GM18526 (cell line): ENCODE measurements around the gene HOATZ.

Experiments used
- POLR2A ChIP-seq: IDR thresholded peaks from 3 replicates; pipeline ENCODE4 v1.6.1; 2011; ENCODE audit not compliant: insufficient read length; ENCODE audit errors: extremely low read depth

The HOATZ gene

DNA sequence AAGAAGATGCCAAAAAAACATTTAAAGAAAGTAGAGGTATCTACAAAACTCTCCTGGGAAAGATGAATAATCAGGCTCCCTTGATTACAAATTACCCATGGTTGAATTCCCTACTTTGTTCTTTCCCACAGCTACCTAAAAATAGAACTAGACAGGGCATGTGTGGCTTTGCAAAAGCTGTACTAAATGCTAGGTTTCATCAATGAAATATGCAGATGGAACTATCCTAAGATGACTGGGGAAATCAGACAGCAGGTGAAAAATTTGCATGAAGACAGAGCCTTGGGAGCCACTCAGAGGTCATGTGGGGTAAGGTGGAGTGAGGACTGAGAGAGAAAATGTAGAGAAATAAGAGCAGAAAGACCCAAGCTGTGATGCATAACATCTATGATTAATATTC is 40.7 kb downstream of the HOATZ start:
- TF ChIP-seq POLR2A: no peak

DNA sequence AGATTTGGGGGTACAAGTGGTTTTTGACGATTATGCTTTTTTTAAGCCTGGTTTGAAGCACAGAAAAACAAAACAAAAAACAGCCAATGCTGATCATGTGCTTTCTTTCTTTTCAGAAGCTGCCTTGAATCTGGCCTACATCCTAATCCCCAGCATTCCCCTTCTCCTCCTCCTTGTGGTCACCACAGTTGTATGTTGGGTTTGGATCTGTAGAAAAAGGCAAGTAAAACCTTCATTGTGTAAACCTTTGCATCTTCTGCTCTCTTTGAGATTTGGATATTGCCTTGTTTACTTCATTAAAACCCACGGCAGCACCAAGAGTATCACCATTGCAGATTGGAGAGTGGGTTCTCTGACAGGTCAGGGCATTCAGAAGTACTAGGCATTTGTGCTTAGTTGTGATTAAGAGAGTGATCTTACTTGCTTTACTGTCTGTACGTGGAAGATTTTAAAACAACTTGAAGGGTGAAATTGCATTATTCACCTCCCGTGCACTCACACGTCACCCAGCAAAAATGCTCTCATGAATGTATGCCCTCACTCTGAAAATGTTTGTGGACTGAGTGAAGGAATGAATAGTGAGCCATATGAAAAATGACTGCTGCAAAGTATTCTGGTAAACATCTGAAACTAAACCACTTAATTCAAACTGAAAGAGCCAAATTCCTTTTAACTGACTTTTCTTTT is 43.0 kb downstream of the HOATZ start:
- TF ChIP-seq POLR2A: no peak

DNA sequence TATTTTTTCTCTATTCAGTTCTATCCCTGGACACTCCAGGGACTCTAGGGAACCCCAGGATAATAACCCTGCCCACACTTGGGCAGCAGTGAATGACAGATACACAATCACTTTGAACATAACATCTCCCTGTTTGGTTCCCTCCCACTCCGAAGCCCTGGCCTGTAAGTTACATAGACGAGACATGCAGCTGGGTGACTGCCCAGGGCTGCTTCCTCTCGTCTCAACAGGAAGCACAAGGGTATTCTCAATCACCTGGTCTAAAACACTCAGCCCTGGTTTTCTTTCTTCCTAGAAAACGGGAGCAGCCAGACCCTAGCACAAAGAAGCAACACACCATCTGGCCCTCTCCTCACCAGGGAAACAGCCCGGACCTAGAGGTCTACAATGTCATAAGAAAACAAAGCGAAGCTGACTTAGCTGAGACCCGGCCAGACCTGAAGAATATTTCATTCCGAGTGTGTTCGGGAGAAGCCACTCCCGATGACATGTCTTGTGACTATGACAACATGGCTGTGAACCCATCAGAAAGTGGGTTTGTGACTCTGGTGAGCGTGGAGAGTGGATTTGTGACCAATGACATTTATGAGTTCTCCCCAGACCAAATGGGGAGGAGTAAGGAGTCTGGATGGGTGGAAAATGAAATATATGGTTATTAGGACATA is 45.4 kb downstream of the HOATZ start:
- no peak for TF ChIP-seq POLR2A

DNA sequence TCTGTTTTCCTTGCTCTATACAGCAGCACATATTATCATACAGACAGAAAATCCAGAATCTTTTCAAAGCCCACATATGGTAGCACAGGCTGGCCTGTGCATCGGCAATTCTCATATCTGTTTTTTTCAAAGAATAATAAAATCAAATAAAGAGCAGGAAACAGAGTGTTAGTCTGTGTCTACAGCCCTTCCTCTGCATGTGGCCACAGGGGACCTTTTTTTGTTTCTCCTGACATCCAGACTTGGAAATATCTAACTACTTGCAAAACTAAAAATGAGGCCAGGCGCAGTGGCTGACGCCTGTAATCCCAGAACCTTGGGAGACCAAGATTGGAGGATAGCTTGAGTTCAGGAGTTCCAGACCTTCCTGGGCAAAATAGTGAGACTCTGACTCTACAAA is 46.2 kb downstream of the HOATZ start:
- no peak for TF ChIP-seq POLR2A

DNA sequence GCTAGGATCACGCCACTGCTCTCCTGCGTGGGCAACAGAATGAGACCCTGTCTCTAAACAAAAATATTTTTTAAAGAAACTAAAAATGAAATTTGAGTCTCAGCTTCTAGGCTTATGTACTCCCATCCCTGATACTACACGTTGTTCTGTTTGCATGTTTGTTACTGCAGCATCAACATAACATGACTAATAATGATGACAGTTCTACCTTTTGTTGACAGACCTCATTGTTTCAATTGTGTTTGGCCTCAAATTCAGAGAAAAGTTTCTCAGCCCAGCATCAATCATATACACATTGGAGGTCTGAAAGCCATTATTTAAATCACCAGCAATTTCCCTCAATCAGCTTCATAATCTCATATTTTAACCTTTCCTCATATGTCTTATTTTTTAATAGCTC is 46.7 kb downstream of the HOATZ start:
- no peak for TF ChIP-seq POLR2A

DNA sequence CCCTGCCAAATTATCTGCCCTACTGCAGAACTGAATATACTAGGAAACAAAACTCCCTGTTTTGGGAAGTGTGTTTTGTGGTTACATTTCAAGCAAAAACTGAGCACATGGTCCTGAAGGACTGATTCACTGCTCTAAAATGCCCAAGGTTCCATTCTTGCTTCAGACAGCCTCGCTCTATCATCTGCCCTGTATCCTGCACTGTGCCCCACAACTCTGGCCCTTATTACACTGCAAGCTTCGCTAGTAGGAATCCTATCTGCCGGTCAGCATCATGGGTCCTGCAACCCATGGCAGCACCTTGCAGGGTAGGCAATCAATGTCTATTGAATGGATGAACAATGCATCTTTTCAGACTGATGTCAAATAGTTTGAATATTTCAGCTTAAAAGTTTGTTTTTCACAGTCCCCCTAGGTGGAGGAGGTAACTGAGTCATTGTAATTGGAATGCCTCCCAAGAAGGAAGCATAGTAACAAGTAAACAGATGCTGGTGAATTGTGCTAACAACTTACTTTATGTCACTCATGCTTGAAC is 47.3 kb downstream of the HOATZ start:
- TF ChIP-seq POLR2A: no peak

DNA sequence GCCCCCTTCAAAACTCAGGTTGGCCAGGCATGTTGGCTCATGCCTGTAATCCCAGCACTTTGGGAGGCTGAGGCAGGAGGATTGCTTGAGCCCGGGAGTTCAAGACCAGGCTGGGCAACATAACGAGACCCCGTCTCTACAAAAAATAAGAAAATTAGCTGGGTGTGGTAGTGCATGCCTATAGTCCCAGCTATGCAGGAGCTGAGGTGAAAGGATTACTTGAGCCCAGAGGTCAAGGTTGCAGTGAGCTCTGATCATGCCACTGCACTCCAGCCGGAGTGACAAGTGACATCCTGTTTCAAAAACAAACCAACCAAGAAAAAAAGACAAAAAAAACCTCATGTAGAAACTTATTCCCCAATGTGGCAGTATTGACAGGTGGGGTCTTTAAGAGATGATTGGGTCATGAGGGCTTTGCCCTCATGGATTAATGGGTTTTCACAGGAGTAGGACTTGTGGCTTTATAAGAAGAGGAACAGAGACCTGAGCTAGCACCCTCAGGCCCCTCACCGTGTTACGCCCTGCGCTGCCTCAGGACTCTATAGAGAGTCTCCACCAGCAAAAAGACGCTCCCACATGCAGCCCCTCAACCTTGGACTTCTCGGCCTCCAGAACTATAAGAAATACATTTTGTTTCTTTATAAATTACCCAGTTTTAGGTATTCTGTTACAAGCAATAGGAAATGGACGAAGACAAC is 48.3 kb downstream of the HOATZ start:
- TF ChIP-seq POLR2A: no peak

DNA sequence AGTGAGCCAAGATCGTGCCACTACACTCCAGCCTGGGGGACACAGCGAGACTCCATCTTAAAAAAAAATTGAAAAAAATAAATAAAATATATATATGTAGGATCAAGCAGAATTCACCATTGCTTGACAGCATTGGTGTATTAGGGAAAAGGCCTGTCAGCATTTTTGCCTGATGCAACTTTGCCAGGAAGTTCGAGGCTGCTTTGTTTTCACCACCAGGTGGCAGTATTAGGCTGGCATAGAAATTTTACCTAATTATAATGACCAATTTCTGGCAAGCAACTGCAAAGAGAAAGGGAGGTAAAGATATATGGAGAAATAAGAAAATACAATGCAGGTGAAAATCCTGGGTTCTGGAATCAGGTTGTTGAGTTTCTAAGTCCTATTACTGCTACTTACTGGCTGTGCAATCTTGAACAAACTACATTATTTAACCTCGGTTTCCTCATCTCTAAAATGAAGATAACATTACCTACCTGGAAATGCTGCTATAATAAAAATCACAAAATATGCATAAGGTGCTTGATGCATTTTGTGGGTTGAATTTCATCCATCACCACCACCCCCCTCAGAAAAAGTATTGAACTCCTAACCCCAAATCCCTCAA is 50.6 kb downstream of the HOATZ start:
- no peak for TF ChIP-seq POLR2A

DNA sequence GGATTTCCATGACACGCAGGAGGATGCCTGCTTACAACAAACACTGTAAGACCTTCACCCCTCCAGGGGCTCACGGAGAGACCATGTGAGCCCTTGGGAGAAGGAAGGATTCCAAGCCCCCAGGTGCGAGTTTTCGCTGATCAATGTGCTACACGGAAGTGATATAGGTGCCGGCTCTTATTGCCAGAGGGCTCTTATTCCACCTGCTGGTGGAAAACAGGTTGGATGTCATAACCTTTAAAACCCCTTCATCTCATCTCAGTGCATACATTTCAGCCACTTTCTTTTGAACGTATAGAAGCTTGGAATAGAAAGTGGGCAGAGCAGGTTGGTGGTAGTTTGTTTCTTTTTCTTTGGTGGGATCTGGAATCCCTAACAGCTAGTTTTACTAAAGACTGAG is 51.7 kb downstream of the HOATZ start:
- no peak for TF ChIP-seq POLR2A

DNA sequence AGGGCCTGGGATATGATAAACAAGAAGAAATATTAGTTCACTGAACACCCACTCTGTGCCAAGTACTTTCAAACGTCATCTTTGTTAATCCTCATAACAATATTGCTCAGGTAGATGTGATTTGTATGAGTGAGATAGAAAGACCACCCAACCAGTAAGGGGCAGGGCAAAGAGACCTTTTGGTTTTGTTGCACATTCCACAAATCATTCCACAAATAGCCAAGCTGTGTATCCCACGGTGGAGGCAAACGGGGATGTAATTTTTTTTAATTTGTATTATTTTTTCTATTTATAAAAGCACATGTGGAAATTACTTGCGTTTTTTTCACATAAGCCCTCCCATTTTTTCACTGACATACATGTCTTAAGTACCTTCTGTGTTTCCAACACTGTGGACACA is 54.9 kb downstream of the HOATZ start:
- no peak for TF ChIP-seq POLR2A

DNA sequence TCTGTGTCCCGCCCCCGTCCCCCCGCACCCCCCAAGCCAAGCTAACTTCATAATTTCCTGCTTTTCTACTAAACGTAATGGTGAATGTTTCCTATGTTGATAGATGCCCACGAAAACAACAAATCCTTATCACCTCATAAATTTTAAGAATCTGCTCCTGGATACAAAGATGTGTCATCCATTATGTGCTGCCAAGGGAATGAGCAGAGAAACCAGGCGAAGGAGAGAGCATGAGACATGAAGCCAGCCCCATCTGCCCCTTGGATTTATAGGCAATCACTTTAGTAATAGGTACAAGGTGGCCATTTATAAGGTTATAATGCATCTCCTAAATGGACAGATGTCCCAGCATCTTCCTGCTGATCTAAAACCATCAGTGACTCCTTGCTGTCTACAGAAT is 56.2 kb downstream of the HOATZ start:
- TF ChIP-seq POLR2A: no peak

DNA sequence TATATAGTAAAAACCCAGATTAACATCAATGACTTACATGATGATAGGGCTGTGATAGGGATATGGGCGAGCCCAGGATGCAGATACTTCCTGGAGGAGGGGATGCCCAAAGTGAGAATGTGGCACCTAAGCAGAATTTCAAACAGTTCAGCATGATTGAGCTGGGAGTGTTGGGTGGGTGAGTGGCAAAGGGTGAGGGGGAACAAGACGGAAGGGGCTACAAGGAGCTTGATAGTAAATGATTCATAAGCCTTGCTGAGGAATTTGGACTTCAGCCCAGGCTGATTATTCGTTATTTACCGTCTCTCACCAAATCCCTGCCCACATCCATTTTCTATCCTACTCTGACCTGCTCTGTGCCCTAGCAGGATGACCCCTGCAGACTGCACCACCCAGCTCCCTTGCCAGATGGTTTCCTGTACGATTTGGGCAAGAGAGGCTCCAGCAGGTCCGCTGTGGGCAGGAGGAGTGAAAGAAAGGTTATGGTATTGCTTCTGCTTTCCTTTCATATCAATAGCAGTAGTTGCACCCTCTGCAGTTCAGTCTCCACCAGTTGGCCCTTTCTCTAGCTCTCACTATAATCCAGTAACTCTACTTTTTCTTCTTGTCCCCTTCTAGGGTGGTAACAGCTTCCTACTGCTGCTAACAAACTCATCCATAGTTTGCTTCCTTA is 57.4 kb downstream of the HOATZ start:
- no peak for TF ChIP-seq POLR2A

DNA sequence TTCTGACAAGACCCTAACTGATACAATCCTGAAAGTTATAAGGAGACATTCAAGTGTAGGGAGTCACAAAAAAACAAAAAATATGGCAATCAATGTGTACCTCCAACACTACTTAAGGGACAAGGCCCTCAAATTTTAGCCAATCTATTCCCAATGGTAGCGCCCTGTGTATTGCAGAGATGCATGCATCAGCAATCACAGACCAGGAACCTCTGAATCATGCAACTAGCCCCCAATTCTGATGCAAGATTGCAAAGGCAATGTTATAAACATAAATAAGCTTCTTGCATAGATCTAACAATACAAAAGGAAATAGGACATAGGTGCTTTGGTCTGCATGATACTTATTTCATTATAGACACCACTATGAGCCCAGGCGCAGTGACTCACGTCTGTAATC is 58.0 kb downstream of the HOATZ start:
- no peak for TF ChIP-seq POLR2A

DNA sequence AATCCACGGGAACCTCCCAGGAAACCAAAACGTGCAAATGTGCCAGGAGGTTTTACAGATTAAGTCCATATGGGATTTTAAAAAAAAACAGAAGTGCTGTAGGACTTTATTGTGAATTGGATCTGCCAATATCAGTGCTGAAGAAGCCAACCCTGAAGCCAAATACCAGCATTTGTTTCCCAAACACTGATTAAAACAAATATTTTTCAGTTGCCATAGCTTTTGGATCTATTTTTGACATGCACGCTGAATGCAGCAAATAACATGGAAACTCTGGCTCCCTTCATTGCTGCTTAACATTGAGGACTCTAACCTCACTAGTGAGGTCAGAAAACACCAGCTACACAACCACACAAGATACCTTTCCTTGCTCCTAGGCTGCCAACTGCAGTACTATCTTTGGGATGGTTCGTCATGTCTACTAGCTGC is 59.3 kb downstream of the HOATZ start:
- TF ChIP-seq POLR2A: no peak
